GM19043 (cell line): Measurements from ENCODE around the gene PAQR9.

Experiments used
- ATAC-seq: cut with Tn5 transposase; IDR thresholded peaks from one replicate; pipeline ENCODE4 v1.9.1; 2021; ENCODE audit warnings: low read depth; ENCODE audit not compliant: unreplicated experiment

Gene PAQR9

GRCh38 chr3:142952272-142953193 is 10.9 kb downstream of the PAQR9 start:
- no peak for ATAC-seq

GRCh38 chr3:142951794-142952193 is 11.7 kb downstream of the PAQR9 start:
- no peak for ATAC-seq

DNA sequence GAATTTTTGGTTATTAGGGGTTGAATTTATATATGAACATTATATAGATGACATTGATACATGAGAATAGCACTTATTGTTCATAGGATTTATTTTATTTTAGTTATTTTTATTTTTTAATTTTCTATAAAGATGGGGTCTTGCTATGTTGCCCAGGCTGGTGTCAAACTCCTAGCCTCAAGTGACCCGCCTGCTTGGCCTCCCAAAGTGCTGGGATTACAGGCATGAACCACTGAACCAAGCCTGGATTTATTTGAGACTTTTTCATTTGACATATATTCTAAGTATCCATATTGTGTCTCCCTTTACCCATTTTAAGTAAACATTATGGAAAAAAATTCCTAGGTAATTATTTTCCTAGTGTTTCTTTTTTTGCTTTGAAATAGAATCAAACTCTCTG is 12.5 kb downstream of the PAQR9 start:
- ATAC-seq: no peak

- ATAC-seq: no peak
These were observed 15.5 kb downstream of the PAQR9 start for GRCh38 chr3:142947799-142948575.

GRCh38 chr3:142947352-142947751 is 16.1 kb downstream of the PAQR9 start:
- ATAC-seq: no peak

DNA sequence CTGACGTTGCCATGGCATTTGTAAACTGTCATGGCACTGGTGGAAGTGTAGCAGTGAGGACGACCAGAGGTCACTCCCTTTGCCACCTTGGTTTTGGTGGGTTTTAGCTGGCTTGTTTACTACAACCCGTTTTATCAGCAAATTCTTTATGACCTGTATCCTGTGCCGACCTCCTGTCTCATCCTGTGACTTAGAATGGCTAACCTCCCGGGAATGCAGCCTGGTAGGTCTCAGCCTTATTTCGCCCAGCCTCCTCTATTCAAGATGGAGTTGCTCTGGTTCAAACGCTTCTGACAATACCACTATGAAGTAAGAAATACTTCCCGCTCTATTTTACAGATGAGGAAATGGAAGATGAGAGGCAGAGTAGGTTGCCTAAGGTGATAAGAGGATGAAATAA is 16.6 kb downstream of the PAQR9 start:
- ATAC-seq: no peak

GRCh38 chr3:142945023-142945422 is 18.5 kb downstream of the PAQR9 start:
- ATAC-seq: no peak

- ATAC-seq: no peak
These were observed 19.1 kb downstream of the PAQR9 start for GRCh38 chr3:142944342-142944741.

DNA sequence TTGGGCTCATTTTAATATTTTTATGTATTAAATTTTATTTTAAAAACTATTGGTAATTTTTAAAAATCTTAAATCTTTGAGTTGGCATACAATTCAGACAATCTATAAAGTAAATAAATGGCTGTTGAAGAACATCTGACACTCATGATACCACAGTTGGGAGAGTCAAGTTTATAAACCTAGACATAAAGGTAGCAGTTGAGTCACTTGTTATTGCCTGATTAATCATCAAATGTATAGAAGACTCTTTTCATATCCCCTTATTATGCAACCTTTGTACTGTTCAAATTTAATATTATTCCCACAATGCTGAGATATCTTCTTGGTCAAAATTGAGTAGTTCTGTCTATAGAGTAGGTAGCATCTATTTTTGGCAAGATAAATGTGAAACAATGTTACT is 19.6 kb downstream of the PAQR9 start:
- no peak for ATAC-seq

GRCh38 chr3:142943349-142943748 is 20.1 kb downstream of the PAQR9 start:
- no peak for ATAC-seq

DNA sequence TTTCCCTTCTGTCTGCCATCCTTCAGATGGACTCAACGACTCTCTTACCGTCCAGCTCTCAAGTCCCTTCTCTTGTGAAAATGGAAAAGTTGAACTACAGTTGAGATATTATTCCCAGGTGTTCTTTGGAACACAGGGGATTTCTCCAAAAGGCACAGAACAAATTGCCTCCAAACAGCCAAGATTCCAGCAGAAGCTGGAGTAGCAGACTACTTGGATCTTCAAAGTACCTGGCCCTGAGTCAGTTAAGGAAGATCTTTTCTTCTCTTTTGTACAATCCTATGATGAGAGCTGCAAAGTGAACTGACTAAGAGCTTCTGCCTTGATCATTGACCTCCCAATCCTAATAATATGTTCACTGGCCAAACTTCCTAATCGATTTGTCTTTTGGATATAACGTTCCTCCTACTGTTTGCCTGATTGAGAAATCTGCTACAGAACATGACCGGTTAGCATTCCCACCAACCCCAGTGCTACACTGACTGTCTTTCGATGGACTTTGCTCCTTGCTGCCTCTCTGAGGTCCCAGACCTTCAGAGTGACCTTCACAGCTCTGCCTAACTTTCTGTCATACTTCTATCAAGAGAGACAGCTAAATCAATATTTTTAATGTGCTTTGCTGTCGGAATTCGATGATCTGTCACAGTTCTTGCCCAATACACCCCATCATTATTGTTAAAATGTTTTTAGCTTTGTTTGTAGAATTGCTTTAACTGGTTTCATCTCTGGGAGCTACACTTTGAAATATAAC is 21.9 kb downstream of the PAQR9 start:
- ATAC-seq: no peak

DNA sequence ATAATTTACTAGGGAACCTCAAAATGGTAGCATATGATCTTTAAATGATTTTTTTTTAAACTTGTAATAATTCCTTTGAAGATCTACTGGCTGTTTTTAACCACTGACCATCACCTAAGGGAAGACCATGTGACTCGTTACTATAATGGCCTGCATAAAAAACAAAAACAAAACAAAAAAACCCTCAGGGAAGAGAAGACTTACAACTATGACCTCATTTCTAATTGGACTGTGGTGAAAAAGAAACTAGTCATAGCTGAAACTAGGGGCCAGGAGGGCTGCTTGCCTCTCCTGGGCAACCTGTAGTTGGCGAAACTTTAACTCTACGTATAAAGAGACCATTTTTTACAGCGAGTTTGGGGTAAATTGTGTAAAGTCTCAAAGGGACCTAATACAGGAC is 23.0 kb downstream of the PAQR9 start:
- ATAC-seq: no peak

DNA sequence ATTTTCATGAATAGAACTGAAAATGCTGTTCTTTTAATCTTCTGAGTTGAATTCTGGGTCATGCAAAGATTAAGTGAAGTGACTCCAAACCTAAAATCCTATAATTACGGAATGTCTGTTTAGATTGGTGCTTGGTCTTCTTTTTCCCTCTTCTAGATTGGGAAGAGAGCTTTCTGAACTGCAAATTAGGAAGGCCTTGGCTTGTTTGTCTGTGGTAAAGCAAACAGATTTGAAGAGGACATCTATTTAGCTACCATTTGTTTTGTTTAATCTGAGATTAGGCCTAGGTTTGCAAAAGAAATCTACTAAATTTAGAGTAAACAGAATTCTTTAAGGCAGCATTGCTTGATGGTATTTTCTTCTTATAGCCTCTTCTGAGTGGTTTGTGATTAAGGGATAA is 23.5 kb downstream of the PAQR9 start:
- no peak for ATAC-seq

- no peak for ATAC-seq
These were observed 27.5 kb downstream of the PAQR9 start for GRCh38 chr3:142935963-142936362.

GRCh38 chr3:142934887-142935269 is 28.6 kb downstream of the PAQR9 start:
- no peak for ATAC-seq

GRCh38 chr3:142934128-142934886 is 29.2 kb downstream of the PAQR9 start:
- ATAC-seq: no peak

- ATAC-seq: no peak
These were observed 32.3 kb downstream of the PAQR9 start for GRCh38 chr3:142931222-142931621.

GRCh38 chr3:142930463-142930862 is 33.0 kb downstream of the PAQR9 start:
- no peak for ATAC-seq

GRCh38 chr3:142929890-142930289 is 33.6 kb downstream of the PAQR9 start:
- ATAC-seq: no peak

DNA sequence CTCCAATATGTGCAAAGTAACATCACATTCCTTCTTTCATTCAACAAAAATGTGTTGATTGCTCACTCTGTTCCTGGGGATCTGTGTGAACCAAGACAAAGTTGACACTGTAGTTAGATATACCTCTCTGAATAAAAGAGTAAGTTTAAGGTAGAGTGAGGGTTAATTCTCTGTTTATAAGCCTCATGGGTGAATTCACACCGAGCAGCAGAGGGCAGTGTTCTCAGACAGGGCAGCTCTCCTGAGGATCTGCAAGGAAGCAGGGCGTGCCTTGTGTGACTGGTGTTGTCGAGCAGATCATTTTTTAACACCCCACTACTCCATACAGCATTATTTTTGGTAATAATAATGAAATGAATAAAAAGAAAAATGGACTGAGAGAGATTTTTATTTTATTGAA is 34.4 kb downstream of the PAQR9 start:
- no peak for ATAC-seq
